Activated CD4-positive, alpha-beta memory T cell treated with anti-CD3 and anti-CD28 coated beads for 36 hours (primary cell): ENCODE data around the gene PALLD. TPM values are rescaled to one million over a fixed set of nuclear protein-coding genes. Genes with fewer than 3 reads are reported as not detected.
"Not testable (repeated sequence)": the region's sequence is repeated elsewhere in the genome, so short reads cannot be mapped to it uniquely, and the experiment has no call there.

Source experiments
- CTCF ChIA-PET: fragments of 350-600 bp; sonication (Branson Sonifier 250); formaldehyde crosslinking; loops from one replicate; lab custom pipeline; 2021; ENCODE audit warnings: antibody characterized with exemption, inconsistent platforms; lab: Charles Lee
- POLR2A ChIA-PET: fragments of 350-600 bp; sonication (Branson Sonifier 250); formaldehyde crosslinking; loops from one replicate; lab custom pipeline; 2021; ENCODE audit warnings: antibody characterized with exemption; lab: Charles Lee
- DNase-seq: peaks from one replicate; pipeline ENCODE4 v3.0.0-alpha.2; 2020
- H3K27ac Mint-ChIP-seq: one replicate; pipeline ENCODE4 v1.8.0; 2021; ENCODE audit warnings: mixed read lengths
- H3K27me3 Mint-ChIP-seq: one replicate; pipeline ENCODE4 v1.8.0; 2021; ENCODE audit warnings: mixed read lengths
- H3K36me3 Mint-ChIP-seq: one replicate; pipeline ENCODE4 v1.8.0; 2021; ENCODE audit warnings: mixed read lengths
- H3K4me1 Mint-ChIP-seq: one replicate; pipeline ENCODE4 v1.8.0; 2021; ENCODE audit warnings: low read depth, mixed read lengths
- H3K4me3 Mint-ChIP-seq: one replicate; pipeline ENCODE4 v1.8.0; 2021; ENCODE audit warnings: mild to moderate bottlenecking, mixed read lengths
- H3K9me3 Mint-ChIP-seq: one replicate; pipeline ENCODE4 v1.8.0; 2021; ENCODE audit warnings: mixed read lengths
- intact Hi-C: fragments of 100-400 bp; cut with micrococcal nuclease; formaldehyde crosslinking; loops from one replicate; pipeline ENCODE4 v1.15.1; 2023
- total RNA-seq, 2 experiments: library from RNA; stranded (reverse); gene quantifications; one replicate each; pipeline ENCODE4 v1.2.3, GENCODE V29; 2021

The PALLD gene
- total RNA-seq = 1 to 10 TPM; 8.9 to 9.4 TPM

DNA sequence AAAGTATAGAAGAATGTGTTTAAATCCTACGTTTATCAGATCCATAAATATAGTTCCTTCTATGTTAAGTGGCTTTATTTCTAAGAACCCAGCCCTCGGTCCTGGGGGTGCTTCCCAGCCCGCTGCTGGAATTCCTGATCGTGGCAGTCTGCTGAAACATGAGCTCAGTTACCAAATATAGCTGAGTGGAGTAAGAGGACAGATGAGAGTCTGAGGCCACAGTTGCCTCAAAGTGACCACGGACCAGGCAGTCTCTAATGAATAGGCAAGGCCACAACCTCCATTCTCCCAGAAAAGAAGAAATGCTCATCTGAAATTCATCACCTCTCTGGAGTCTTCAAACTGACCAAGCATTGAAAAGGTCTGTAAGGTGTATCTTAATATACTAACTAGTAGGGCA lies at the start of gene PALLD:
Gene PALLD, plus strand, starts transcription at position 219 of the 400 bp plus-strand sequence.
- POLR2A ChIA-PET = no interaction called here
- intact Hi-C loops = no loop called here
- H3K27me3 Mint-ChIP-seq = peaks cover 12% of the 10 kb centered on the region

DNA sequence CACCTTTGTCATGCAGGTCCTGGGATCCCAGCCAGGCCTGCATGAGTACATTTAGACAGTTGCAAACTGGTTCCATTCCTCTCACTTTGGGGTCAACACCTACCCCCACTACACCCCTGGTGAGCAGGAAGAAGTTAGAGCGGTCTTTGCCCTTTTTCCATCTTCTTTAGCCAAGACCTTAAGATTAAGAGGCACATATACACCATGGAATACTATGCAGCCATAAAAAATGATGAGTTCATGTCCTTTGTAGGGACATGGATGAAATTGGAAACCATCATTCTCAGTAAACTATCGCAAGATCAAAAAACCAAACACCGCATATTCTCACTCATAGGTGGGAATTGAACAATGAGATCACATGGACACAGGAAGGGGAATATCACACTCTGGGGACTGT lies 47.8 kb upstream of the PALLD start:
- CTCF ChIA-PET, H3K9me3 Mint-ChIP-seq, POLR2A ChIA-PET, H3K27me3 Mint-ChIP-seq, DNase-seq, H3K27ac Mint-ChIP-seq, intact Hi-C loops, H3K4me3 Mint-ChIP-seq: not testable (repeated sequence)
- H3K4me1 Mint-ChIP-seq = peaks cover 30% of the 10 kb centered on the region
- H3K36me3 Mint-ChIP-seq = peaks cover 16% of the 10 kb centered on the region

More for the DNA sequence above, at the start of gene PALLD:
- CTCF ChIA-PET = no interaction called here
- Mint-ChIP-seq H3K4me1 (no peaks in the 10 kb centered on the region), H3K9me3 (no peaks in the 10 kb centered on the region), H3K4me3 (no peak within 1 kb of the TSS), H3K27ac (no peak within 1 kb of the TSS), H3K36me3 (no peaks in the 10 kb centered on the region)
- DNase-seq = no peak

DNA sequence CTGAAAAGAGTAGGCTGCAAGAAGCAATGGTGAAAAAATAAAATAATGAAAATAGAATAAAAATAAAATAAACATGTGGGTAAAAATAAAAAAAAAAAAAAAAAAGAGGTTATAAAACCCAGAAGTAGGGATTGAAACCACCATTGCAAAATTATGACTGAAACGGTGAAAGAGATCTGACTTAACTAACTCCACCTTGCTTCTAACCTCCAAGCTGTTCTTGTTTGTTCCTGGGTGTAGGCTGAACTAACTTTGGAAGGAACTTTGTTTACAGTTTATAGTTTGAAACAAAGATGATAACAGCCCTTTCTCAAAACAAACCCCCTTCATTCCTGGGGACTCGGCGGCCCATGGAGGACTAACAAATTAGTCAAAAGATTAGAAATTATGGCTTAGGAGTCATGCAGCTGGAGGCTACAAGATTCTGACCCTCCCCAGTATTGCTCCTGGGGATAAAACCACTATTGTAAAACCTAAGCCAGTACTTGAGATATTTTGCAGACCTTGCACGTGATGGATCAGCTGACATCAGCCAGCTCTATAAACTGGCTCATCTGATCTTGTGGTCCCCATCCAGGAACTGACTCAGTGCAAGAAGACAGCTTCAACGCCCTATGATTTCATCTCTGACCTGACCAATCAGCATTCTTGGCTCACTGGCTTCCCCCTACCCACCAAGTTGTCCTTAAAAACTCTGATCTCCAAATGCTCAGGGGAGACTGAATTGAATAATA lies 47.0 kb upstream of the PALLD start:
- H3K4me3 Mint-ChIP-seq = no peak overlapping the region
- intact Hi-C loops = loop anchor here (2.0 kb wide), 2 partner anchors 61 to 131 kb away; partner anchors contain the start of gene DDX60
- POLR2A ChIA-PET = interaction anchor here (0.7 kb wide), 1 partner anchor 62 kb away, joined by 4 read pairs; no protein-coding TSS in a partner anchor

GRCh38 chr4:168451331-168451730 lies 45.5 kb upstream of the PALLD start:
- Mint-ChIP-seq H3K27me3 (no peaks in the 10 kb centered on the region), H3K4me3 (no peak overlapping the region), H3K4me1 (peaks cover 30% of the 10 kb centered on the region), H3K27ac (peak overlapping the region; percentile 61), H3K9me3 (no peaks in the 10 kb centered on the region), H3K36me3 (peaks cover 12% of the 10 kb centered on the region)
- DNase-seq = no peak
- intact Hi-C loops = loop anchor here (1.0 to 2.0 kb wide), 3 partner anchors 30 to 133 kb away; partner anchors contain the start of gene DDX60
- POLR2A ChIA-PET = interaction anchor here (1.4 kb wide), 1 partner anchor 11 kb away, joined by 3 read pairs; no protein-coding TSS in a partner anchor
- CTCF ChIA-PET = interaction anchor here (0.9 to 1.2 kb wide), 2 partner anchors 22 to 63 kb away, joined by 3 read pairs; no protein-coding TSS in a partner anchor

More for the DNA sequence above, 47.0 kb upstream of the PALLD start:
- Mint-ChIP-seq H3K36me3 (peaks cover 16% of the 10 kb centered on the region), H3K27ac (peak overlapping the region; percentile 63), H3K4me1 (peaks cover 30% of the 10 kb centered on the region), H3K9me3 (no peaks in the 10 kb centered on the region), H3K27me3 (no peaks in the 10 kb centered on the region)
- CTCF ChIA-PET = no interaction called here
- DNase-seq = peak; percentile 52

DNA sequence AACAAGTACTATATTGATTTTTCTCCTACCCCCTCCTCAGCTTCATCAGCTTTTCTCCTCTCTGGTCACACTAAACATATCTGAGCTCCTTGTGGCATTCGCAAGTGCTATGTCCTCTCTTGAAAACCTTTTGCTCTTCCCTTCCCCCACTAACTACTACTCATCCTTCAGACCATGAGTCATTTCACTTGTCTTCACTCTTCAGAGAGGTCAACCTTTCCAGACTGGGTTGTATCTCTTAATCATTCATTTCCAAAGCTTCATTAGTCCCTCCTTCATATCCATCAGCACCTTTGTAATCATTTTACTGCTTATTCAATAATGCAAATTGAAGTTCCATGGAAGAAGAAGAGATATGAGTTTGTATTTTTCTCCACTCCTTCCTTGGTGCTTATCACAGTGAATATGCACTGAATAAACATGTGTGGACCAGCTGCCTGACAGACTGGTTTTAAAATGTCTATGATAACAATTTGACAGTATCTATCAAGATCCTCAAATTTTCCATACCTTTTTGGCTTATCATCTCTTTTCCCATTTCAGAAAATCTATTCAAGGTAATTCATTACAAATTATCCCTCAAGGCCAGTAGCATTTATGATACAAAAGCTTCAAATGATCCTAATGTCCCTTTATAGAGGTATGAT lies 45.0 kb upstream of the PALLD start:
- peaks cover 12% of the 10 kb centered on the region for H3K36me3 Mint-ChIP-seq

GRCh38 chr4:168453146-168453545 lies 43.7 kb upstream of the PALLD start:
- intact Hi-C loops = no loop called here
- Mint-ChIP-seq H3K4me3 (no peak overlapping the region), H3K9me3 (no peaks in the 10 kb centered on the region), H3K27me3 (no peaks in the 10 kb centered on the region), H3K27ac (no peak overlapping the region), H3K36me3 (peaks cover 12% of the 10 kb centered on the region), H3K4me1 (peaks cover 30% of the 10 kb centered on the region)
- ChIA-PET POLR2A (interaction anchor here (1.2 kb wide), 1 partner anchor 27 kb away, joined by 3 read pairs; the partner anchor contains the start of gene DDX60L), CTCF (no interaction called here)
- DNase-seq = no peak

More for the DNA sequence above, 45.0 kb upstream of the PALLD start:
- no peaks in the 10 kb centered on the region for H3K27me3 Mint-ChIP-seq
- DNase-seq = no peak
- intact Hi-C loops = loop anchor here (1.0 to 2.0 kb wide), 3 partner anchors 29 to 133 kb away; partner anchors contain the start of gene DDX60
- ChIA-PET POLR2A (interaction anchor here (1.4 kb wide), 1 partner anchor 12 kb away, joined by 3 read pairs; no protein-coding TSS in a partner anchor), CTCF (interaction anchor here (0.9 to 1.2 kb wide), 2 partner anchors 23 to 62 kb away, joined by 3 read pairs; no protein-coding TSS in a partner anchor)
- H3K27ac Mint-ChIP-seq = peak overlapping the region; percentile 61
- H3K9me3 Mint-ChIP-seq = no peaks in the 10 kb centered on the region
- no peak overlapping the region for H3K4me3 Mint-ChIP-seq
- H3K4me1 Mint-ChIP-seq = peaks cover 30% of the 10 kb centered on the region

GRCh38 chr4:168458256-168458655 lies 38.6 kb upstream of the PALLD start:
- CTCF ChIA-PET, H3K4me1 Mint-ChIP-seq, intact Hi-C loops, H3K27me3 Mint-ChIP-seq, H3K27ac Mint-ChIP-seq, DNase-seq, POLR2A ChIA-PET, H3K4me3 Mint-ChIP-seq, H3K9me3 Mint-ChIP-seq: not testable (repeated sequence)
- peaks cover 10% of the 10 kb centered on the region for H3K36me3 Mint-ChIP-seq

DNA sequence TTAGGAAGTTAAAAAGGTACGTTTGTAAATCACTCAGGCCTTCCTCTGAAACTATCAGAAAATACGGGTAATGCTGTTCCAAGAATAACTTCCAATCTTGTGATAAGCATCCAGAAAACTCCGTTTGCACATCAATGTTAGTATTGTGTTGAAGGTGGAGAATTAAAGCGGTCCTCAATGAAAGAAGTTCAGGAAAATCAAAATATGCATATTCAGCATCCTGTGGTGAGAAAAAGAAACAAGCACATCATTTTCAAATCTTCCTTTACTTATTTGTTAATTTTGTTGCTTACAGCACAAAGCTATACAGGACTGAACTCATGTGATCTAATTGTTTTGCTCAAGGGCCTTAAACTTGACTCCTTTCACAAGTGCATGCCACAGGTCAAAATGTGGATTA lies 35.0 kb upstream of the PALLD start:
- Mint-ChIP-seq H3K4me3 (no peak overlapping the region), H3K27me3 (no peaks in the 10 kb centered on the region), H3K27ac (no peak overlapping the region), H3K9me3 (peaks cover 3% of the 10 kb centered on the region), H3K4me1 (no peaks in the 10 kb centered on the region), H3K36me3 (peaks cover 10% of the 10 kb centered on the region)
- ChIA-PET POLR2A (no interaction called here), CTCF (no interaction called here)
- no peak for DNase-seq
- intact Hi-C loops = no loop called here

DNA sequence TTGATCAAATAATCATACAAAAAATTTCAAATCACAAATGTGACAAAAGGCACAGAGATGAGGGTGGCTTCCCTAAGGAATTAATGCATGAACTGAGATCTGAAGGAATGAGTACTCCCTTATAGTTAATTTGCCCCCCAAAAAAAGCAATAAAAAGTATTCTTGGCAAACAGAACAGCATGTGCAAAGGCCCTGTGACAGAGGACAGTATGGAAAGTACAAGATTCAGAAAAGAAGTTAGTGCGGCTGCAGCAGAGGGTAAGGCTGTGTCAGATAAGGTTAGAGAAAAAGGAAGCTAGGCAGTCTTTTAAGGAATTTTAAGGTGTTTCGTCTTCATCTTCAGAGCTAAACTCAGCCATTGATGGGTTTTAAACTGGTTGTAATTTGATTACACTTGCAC lies 23.9 kb upstream of the PALLD start:
- Mint-ChIP-seq H3K4me3 (no peak overlapping the region), H3K27me3 (no peaks in the 10 kb centered on the region), H3K36me3 (peaks cover 21% of the 10 kb centered on the region), H3K9me3 (no peaks in the 10 kb centered on the region), H3K27ac (no peak overlapping the region), H3K4me1 (peaks cover 27% of the 10 kb centered on the region)
- POLR2A ChIA-PET = no interaction called here
- intact Hi-C loops = no loop called here
- no peak for DNase-seq
- CTCF ChIA-PET = no interaction called here

- intact Hi-C loops = no loop called here
- ChIA-PET CTCF (no interaction called here), POLR2A (no interaction called here)
- DNase-seq = no peak
- H3K36me3 Mint-ChIP-seq = peaks cover 18% of the 10 kb centered on the region
- H3K27me3 Mint-ChIP-seq = no peaks in the 10 kb centered on the region
- no peak overlapping the region for H3K4me3 Mint-ChIP-seq
- H3K4me1 Mint-ChIP-seq = peaks cover 38% of the 10 kb centered on the region
- no peaks in the 10 kb centered on the region for H3K9me3 Mint-ChIP-seq
- H3K27ac Mint-ChIP-seq = no peak overlapping the region
Observed at GRCh38 chr4:168474660-168475320, 22.1 kb upstream of the PALLD start.

- intact Hi-C loops = no loop called here
- H3K36me3 Mint-ChIP-seq = peaks cover 13% of the 10 kb centered on the region
- H3K9me3 Mint-ChIP-seq = no peaks in the 10 kb centered on the region
- no peak overlapping the region for H3K4me3 Mint-ChIP-seq
- CTCF ChIA-PET = no interaction called here
- no peak overlapping the region for H3K27ac Mint-ChIP-seq
- peak; percentile 65 for DNase-seq
- H3K4me1 Mint-ChIP-seq = peaks cover 43% of the 10 kb centered on the region
- POLR2A ChIA-PET = interaction anchor here (0.7 kb wide), 1 partner anchor 12 kb away, joined by 3 read pairs; no protein-coding TSS in a partner anchor
- no peaks in the 10 kb centered on the region for H3K27me3 Mint-ChIP-seq
Observed at GRCh38 chr4:168475745-168476144, 21.1 kb upstream of the PALLD start.
